ENCODE results near the gene UBE4A. TPM values are rescaled to one million over a fixed set of nuclear protein-coding genes. Genes with fewer than 3 reads are reported as not detected.

UBE4A gene
- total RNA-seq, 1 experiment from 2014 or later = 54.2 TPM

DNA sequence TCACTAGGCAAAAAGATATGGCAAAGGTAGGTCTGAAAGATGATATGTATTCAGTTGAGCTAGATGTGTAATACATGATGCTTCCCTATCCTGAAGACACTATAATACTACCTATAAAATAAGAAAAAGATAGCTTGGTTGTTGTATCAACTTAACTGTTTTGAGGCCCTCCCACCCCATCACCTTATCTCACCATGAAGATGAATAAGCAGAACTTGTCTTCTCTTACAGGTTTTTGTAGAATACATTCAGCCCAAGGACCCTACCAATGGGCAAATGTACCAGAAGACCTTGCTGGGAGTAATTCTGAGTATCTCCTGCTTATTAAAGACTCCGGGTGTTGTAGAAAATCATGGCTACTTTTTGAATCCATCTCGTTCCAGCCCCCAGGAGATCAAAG, 13.9 kb downstream of the UBE4A start:
- H3K36me3 ChIP-seq (ENCODE audit: insufficient read depth, low read length, poor library complexity, severe bottlenecking) = peaks cover 75% of the 10 kb centered on the region
- BruUV-seq (replicated peaks) = no TSS peak
- POLR2A ChIA-PET (ENCODE audit: low non-redundant PET) = no interaction called here

DNA sequence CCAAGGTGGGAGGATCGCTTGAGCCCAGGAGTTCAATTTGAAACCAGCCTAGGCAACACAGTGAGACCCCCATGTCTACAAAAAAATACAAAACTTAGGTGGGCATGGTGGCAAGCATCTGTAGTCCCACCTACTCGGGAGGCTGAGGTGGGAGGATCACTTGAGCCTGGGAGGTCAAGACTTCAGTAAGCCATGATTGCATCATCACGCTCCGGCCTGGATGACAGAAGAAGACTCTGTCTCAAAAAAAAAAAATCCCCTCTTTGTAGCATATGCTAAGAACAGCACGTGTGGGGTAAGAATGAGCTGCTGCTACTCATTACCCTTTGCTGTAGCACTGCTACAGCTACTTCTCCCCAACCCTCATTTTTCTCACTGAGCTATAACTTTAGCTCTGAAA, 14.5 kb downstream of the UBE4A start:
- H3K4me1 ChIP-seq (ENCODE audit: insufficient read depth, low read length, poor library complexity, severe bottlenecking) = no peaks in the 10 kb centered on the region
- intact Hi-C loops (cut with micrococcal nuclease; ENCODE audit: unreplicated experiment) = no loop called here
- H3K27ac ChIP-seq (ENCODE audit: low read depth, low read length, poor library complexity, severe bottlenecking) = no peak overlapping the region
- CTCF ChIA-PET = interaction anchor here (0.6 kb wide), 1 partner anchor 239 kb away, joined by 4 read pairs; no protein-coding TSS in a partner anchor
- TF ChIP-seq EZH2 (IDR thresholded peaks at IDR 0.05; ENCODE audit: borderline replicate concordance, low read depth, low read length, poor library complexity, severe bottlenecking) = no peak
- TF ChIP-seq, protein P1, sequence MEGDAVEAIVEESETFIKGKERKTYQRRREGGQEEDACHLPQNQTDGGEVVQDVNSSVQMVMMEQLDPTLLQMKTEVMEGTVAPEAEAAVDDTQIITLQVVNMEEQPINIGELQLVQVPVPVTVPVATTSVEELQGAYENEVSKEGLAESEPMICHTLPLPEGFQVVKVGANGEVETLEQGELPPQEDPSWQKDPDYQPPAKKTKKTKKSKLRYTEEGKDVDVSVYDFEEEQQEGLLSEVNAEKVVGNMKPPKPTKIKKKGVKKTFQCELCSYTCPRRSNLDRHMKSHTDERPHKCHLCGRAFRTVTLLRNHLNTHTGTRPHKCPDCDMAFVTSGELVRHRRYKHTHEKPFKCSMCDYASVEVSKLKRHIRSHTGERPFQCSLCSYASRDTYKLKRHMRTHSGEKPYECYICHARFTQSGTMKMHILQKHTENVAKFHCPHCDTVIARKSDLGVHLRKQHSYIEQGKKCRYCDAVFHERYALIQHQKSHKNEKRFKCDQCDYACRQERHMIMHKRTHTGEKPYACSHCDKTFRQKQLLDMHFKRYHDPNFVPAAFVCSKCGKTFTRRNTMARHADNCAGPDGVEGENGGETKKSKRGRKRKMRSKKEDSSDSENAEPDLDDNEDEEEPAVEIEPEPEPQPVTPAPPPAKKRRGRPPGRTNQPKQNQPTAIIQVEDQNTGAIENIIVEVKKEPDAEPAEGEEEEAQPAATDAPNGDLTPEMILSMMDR (conservative IDR thresholded peaks at IDR 0.05; ENCODE audit: low read depth, low read length) = no peak
- BruUV-seq (replicated peaks) = no TSS peak
- POLR2A ChIA-PET (ENCODE audit: low non-redundant PET) = no interaction called here
- H3K9me3 ChIP-seq (ENCODE audit: low read depth, low read length, poor library complexity, severe bottlenecking) = no peaks in the 10 kb centered on the region
- DNase-seq (ENCODE audit: low spot score) = no peak
- H3K36me3 ChIP-seq (ENCODE audit: insufficient read depth, low read length, poor library complexity, severe bottlenecking) = peaks cover 75% of the 10 kb centered on the region
- H3K4me3 ChIP-seq (ENCODE audit: low read depth, low read length, poor library complexity, severe bottlenecking) = no peak overlapping the region
- no peaks in the 10 kb centered on the region for H3K27me3 ChIP-seq (replicated peaks; ENCODE audit: insufficient read depth, low read depth, low read length, poor library complexity)

More for the DNA sequence above, 13.9 kb downstream of the UBE4A start:
- TF ChIP-seq, protein P1 (conservative IDR thresholded peaks at IDR 0.05; ENCODE audit: low read depth, low read length) = no peak
- TF ChIP-seq EZH2 (IDR thresholded peaks at IDR 0.05; ENCODE audit: borderline replicate concordance, low read depth, low read length, poor library complexity, severe bottlenecking) = no peak
- CTCF ChIA-PET = no interaction called here
- Histone ChIP-seq H3K27me3 (replicated peaks; ENCODE audit: insufficient read depth, low read depth, low read length, poor library complexity) (no peaks in the 10 kb centered on the region), H3K27ac (ENCODE audit: low read depth, low read length, poor library complexity, severe bottlenecking) (no peak overlapping the region), H3K4me3 (ENCODE audit: low read depth, low read length, poor library complexity, severe bottlenecking) (no peak overlapping the region), H3K4me1 (ENCODE audit: insufficient read depth, low read length, poor library complexity, severe bottlenecking) (no peaks in the 10 kb centered on the region), H3K9me3 (ENCODE audit: low read depth, low read length, poor library complexity, severe bottlenecking) (no peaks in the 10 kb centered on the region)
- DNase-seq (ENCODE audit: low spot score) = no peak
- intact Hi-C loops (cut with micrococcal nuclease; ENCODE audit: unreplicated experiment) = no loop called here

DNA sequence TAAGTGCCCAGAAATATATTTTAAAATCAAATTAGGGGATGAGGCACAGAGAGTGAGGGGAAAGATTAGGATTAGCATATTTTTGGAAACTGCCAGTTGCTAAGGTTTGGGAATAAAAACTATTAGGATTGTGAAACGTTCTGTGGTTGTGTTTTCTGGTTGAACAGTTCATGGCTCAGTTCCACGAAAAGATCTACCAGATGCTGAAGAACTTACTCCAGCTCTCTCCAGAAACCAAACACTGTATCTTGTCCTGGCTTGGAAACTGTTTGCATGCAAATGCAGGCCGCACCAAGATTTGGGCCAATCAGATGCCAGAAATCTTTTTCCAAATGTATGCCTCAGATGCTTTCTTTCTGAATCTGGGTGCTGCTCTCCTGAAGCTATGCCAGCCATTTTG, 15.3 kb downstream of the UBE4A start:
- intact Hi-C loops (cut with micrococcal nuclease; ENCODE audit: unreplicated experiment) = loop anchor here (5.0 kb wide), 1 partner anchor 113 kb away; no protein-coding TSS in a partner anchor
- Histone ChIP-seq H3K4me3 (ENCODE audit: low read depth, low read length, poor library complexity, severe bottlenecking) (no peak overlapping the region), H3K9me3 (ENCODE audit: low read depth, low read length, poor library complexity, severe bottlenecking) (no peaks in the 10 kb centered on the region), H3K4me1 (ENCODE audit: insufficient read depth, low read length, poor library complexity, severe bottlenecking) (no peaks in the 10 kb centered on the region), H3K27me3 (replicated peaks; ENCODE audit: insufficient read depth, low read depth, low read length, poor library complexity) (no peaks in the 10 kb centered on the region), H3K36me3 (ENCODE audit: insufficient read depth, low read length, poor library complexity, severe bottlenecking) (peaks cover 75% of the 10 kb centered on the region), H3K27ac (ENCODE audit: low read depth, low read length, poor library complexity, severe bottlenecking) (no peak overlapping the region)
- ChIA-PET CTCF (no interaction called here), POLR2A (ENCODE audit: low non-redundant PET) (no interaction called here)
- no TSS peak for BruUV-seq (replicated peaks)
- no peak for TF ChIP-seq EZH2 (IDR thresholded peaks at IDR 0.05; ENCODE audit: borderline replicate concordance, low read depth, low read length, poor library complexity, severe bottlenecking)
- TF ChIP-seq, protein P1 (conservative IDR thresholded peaks at IDR 0.05; ENCODE audit: low read depth, low read length) = no peak
- no peak for DNase-seq (ENCODE audit: low spot score)

All from A673 (cell line).